Body of pancreas (tissue), 4 donors: ENCODE results near the gene SLC13A4. TPM values are rescaled to one million over a fixed set of nuclear protein-coding genes. Genes with fewer than 3 reads are reported as not detected.

ENCODE experiments used
- ATAC-seq: fragments of 150-250 bp; one replicate; pipeline ENCODE4 v1.9.1; 2016
- DNase-seq, 4 donors: peaks; one replicate each; pipeline ENCODE4 v3.0.0-alpha.2; 2019
- H3K27ac ChIP-seq, 4 donors: fragments of 200-600 bp; sonication (generic); 1 replicate in 3 of 4; 2 replicates in 1 of 4; pipeline versions ENCODE4 v1.5.1 to v1.6.1; 2016 to 2019; ENCODE audit warnings: mild to moderate bottlenecking in 1 of 4, mixed read lengths in 1 of 4, moderate library complexity in 1 of 4
- H3K27me3 ChIP-seq, 2 donors: fragments of 200-600 bp; sonication (generic); one replicate each; pipeline ENCODE4 v1.6.0; 2016; ENCODE audit warnings: mild to moderate bottlenecking in 1 of 2
- H3K36me3 ChIP-seq, 2 donors: fragments of 200-600 bp; sonication (generic); replicated peaks in 1 of 2; 2 replicates each; pipeline ENCODE4 v1.5.1; 2016; ENCODE audit warnings: low read depth in 2 of 2; ENCODE audit not compliant: insufficient read depth in 1 of 2
- H3K4me1 ChIP-seq: fragments of 200-600 bp; sonication (generic); one replicate; pipeline ENCODE4 v1.6.0; 2016
- H3K4me3 ChIP-seq, 2 donors: fragments of 200-600 bp; sonication (generic); 1 replicate in 1 of 2; 2 replicates in 1 of 2; pipeline ENCODE4 v1.5.1; 2016 to 2019
- H3K9me3 ChIP-seq, 3 donors: fragments of 200-600 bp; sonication (generic); 1 replicate in 2 of 3; 2 replicates in 1 of 3; pipeline ENCODE4 v1.5.1; 2016
- CTCF ChIP-seq, 7 experiments: fragments of 450-650 bp in 4 of 7; fragments of 200-600 bp in 3 of 7; sonication (generic) in 3 of 7; IDR thresholded peaks; one replicate each; pipeline ENCODE4 v1.5.1; 2016 to 2019; ENCODE audit warnings: antibody characterized with exemption in 7 of 7
- POLR2A ChIP-seq, 3 donors: fragments of 450-650 bp; IDR thresholded peaks; one replicate each; pipeline ENCODE4 v1.6.1; 2016; ENCODE audit warnings: antibody characterized with exemption in 3 of 3, mild to moderate bottlenecking in 2 of 3
- WGBS, 2 donors: methylation state at CpG; one replicate each; pipeline ENCODE4 v1.1.5; 2017; 5-methylcytosine and 5-hydroxymethylcytosine counted together
- intact Hi-C: fragments of 100-400 bp; cut with DNase I; formaldehyde crosslinking; loops from one replicate; pipeline ENCODE4 v1.15.1; 2023
- total RNA-seq, 2 donors: library from RNA; depleted of rRNA; stranded (reverse); fragments of >200 nt; gene quantifications; one replicate each; pipeline ENCODE4 v1.1.0, GENCODE V29; 2016

SLC13A4 gene
- total RNA-seq, 2 donors from 2014 or later, result not detected

DNA sequence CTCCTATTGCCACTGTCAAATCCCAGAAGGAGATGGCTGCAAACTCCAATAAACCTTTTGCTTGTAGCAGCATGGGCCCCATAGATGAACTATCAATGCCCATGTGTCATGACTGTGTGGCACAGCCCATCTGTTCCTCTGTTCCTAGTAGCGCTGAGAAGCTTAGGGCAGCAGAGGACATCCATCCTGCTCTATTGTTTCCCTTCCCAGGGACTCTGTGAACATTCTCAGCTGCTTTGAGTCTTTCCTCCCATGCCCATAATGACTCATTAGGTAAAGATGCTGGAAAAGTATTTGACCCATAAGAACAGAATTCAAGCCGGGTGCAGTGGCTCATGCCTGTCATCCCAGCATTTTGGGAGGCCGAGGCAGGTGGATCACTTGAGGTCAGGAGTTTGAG is 37.4 kb downstream of the SLC13A4 start:
- 94 to 97% methylated on average over 3 of the region's 3 CpGs for WGBS, 2 donors
- no peaks in the 10 kb centered on the region for H3K9me3 ChIP-seq
- TF ChIP-seq POLR2A (IDR thresholded peaks at IDR 0.05) (no peak), CTCF (IDR thresholded peaks at IDR 0.05) (no peak)
- H3K4me1 ChIP-seq, result no peaks in the 10 kb centered on the region
- H3K4me3 ChIP-seq, result no peak overlapping the region
- peaks cover 0 to 1% of the 10 kb centered on the region in 2 donors for H3K36me3 ChIP-seq
- ATAC-seq (no peak), DNase-seq (no peak)
- H3K27ac ChIP-seq, result no peak overlapping the region
- H3K27me3 ChIP-seq, result no peaks in the 10 kb centered on the region
- intact Hi-C loops, result no loop called here

DNA sequence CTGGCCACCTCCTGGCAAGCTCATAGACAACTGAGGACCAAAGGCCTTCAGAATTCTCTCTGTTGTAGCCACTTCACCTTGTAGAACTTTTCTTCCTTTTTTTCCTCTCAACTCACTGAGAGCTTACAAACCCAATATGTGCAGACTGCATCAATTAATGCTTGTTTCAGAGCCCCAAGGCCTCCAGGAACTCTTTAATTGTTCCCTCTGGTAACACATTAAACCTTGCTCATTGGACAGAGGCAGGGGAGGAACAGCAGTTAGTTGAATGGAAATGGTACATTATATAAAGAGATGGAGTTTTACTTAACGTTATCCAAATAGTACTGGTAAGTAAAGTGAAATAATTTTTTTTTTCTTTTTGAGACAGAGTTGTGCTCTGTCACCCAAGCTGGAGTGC is 40.5 kb downstream of the SLC13A4 start:
- 0 to 31% methylated on average over 1 of the region's 1 CpG for WGBS, 2 donors
- Histone ChIP-seq H3K27ac (no peak overlapping the region), H3K4me3 (no peak overlapping the region), H3K4me1 (no peaks in the 10 kb centered on the region), H3K36me3 (peaks cover 0 to 1% of the 10 kb centered on the region in 2 donors), H3K27me3 (no peaks in the 10 kb centered on the region), H3K9me3 (no peaks in the 10 kb centered on the region)
- intact Hi-C loops, result no loop called here
- ATAC-seq (no peak), DNase-seq (no peak)
- no peak for TF ChIP-seq POLR2A (IDR thresholded peaks at IDR 0.05)
- no peak for TF ChIP-seq CTCF (IDR thresholded peaks at IDR 0.05)

DNA sequence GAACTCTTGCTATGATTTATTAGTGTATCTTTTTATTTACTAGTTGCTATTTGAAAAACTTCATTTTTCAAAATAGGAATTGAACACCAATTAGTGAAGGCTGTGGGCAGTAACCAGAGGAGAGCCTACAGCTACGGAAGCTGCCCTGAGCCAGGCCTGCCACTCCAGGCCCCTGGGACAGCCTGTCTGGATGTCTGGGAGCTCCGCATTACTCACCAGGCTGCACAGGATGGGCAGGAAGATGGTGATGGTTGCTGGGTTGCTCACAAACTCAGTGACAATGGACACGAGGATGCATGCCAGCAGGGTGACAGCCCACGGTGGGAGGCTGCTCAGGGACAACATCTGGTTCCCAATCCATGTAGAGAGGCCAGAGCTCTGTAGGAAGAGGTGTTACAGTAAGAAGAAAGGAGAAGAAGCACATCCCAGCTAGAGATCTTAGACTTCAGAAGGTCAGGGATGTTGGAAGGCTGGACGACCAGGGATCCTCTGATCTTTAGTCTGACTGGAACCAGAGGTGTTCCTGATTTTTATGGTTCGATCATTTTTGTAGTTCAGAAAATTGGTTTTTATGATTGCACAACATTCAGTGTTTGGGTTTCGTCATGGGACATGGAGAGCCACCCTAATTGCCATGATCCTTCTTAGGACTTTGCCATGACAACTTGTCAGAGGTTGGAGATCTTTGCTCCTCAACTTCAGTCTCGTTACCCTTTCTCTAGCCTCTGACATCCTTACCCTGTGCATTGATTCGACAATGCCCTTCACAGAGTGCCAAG is 42.5 kb downstream of the SLC13A4 start:
- Histone ChIP-seq H3K27me3 (no peaks in the 10 kb centered on the region), H3K27ac (no peak overlapping the region), H3K36me3 (no peaks in the 10 kb centered on the region), H3K9me3 (no peaks in the 10 kb centered on the region), H3K4me3 (no peak overlapping the region), H3K4me1 (no peaks in the 10 kb centered on the region)
- TF ChIP-seq POLR2A (IDR thresholded peaks at IDR 0.05) (no peak), CTCF (IDR thresholded peaks at IDR 0.05) (no peak)
- no peak for ATAC-seq
- intact Hi-C loops, result no loop called here
- no peak for DNase-seq
- WGBS, 2 donors, result 81 to 85% methylated on average over 8 to 9 of the region's 9 CpGs

GRCh38 chr7:135684699-135685098 is 43.3 kb downstream of the SLC13A4 start:
- no peaks in the 10 kb centered on the region for H3K36me3 ChIP-seq
- 83 to 93% methylated on average over 5 of the region's 5 CpGs for WGBS, 2 donors
- no peaks in the 10 kb centered on the region for H3K27me3 ChIP-seq
- no peak for DNase-seq
- no peaks in the 10 kb centered on the region for H3K9me3 ChIP-seq
- no peaks in the 10 kb centered on the region for H3K4me1 ChIP-seq
- no peak for ATAC-seq
- intact Hi-C loops, result no loop called here
- no peak overlapping the region for H3K4me3 ChIP-seq
- H3K27ac ChIP-seq, result no peak overlapping the region
- TF ChIP-seq CTCF (IDR thresholded peaks at IDR 0.05), result no peak
- TF ChIP-seq POLR2A (IDR thresholded peaks at IDR 0.05), result no peak

DNA sequence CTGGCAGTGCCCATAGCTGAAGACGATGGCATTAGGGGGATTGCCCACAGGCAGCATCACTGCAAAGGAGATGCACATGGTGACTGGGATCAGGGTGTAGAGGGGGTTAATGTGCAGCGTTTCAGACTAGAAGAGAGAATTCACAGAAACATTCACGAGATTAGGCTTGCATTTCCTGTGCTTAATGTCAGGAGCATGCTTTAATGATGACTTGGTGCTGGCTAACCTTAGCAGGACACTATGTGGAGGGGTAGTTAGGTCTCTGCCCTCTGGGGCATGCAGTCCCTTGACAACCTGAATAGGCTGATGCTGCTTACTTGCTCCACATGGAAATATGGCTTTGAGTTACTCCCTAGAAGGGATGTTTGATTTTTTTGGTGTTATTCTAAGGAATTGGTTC is 43.9 kb downstream of the SLC13A4 start:
- DNase-seq, result no peak
- no peaks in the 10 kb centered on the region for H3K36me3 ChIP-seq
- no peaks in the 10 kb centered on the region for H3K9me3 ChIP-seq
- no peak for ATAC-seq
- no peaks in the 10 kb centered on the region for H3K27me3 ChIP-seq
- WGBS, 2 donors, result 68 to 73% methylated on average over 3 of the region's 3 CpGs
- peaks cover 2% of the 10 kb centered on the region for H3K4me1 ChIP-seq
- TF ChIP-seq POLR2A (IDR thresholded peaks at IDR 0.05) (no peak), CTCF (IDR thresholded peaks at IDR 0.05) (no peak)
- intact Hi-C loops, result no loop called here
- H3K4me3 ChIP-seq, result no peak overlapping the region
- H3K27ac ChIP-seq, result no peak overlapping the region
